WTC11 (cell line): ENCODE results near the gene TMEM198. TPM values are rescaled to one million over a fixed set of nuclear protein-coding genes. Genes with fewer than 3 reads are reported as not detected.

Experiments used
- ATAC-seq: fragments of 200-7000 bp; cut with Tn5 transposase; 2 replicates; pipeline ENCODE4 v1.10.0; 2021; ENCODE audit warnings: mild to moderate bottlenecking, moderate library complexity
- CTCF ChIA-PET: fragments of 300-600 bp; sonication (Branson Sonifier 250); formaldehyde crosslinking; loops from one replicate; lab custom pipeline; 2021; ENCODE audit warnings: antibody characterized with exemption; lab: Charles Lee
- POLR2A ChIA-PET: fragments of 350-600 bp; sonication (Branson Sonifier 250); formaldehyde crosslinking; loops from one replicate; lab custom pipeline; 2021; ENCODE audit warnings: antibody characterized with exemption; lab: Charles Lee
- DNase-seq: peaks from one replicate; pipeline ENCODE4 v3.0.0; 2021; ENCODE audit warnings: low spot score
- H3K27ac Mint-ChIP-seq: 2 replicates; pipeline ENCODE4 v1.8.0; 2021; ENCODE audit warnings: mixed read lengths
- H3K27me3 Mint-ChIP-seq: 2 replicates; pipeline ENCODE4 v1.8.0; 2021; ENCODE audit warnings: low read depth, mild to moderate bottlenecking, moderate library complexity, mixed read lengths
- H3K36me3 Mint-ChIP-seq: 2 replicates; pipeline ENCODE4 v1.8.0; 2021; ENCODE audit warnings: mixed read lengths
- H3K4me1 Mint-ChIP-seq: 2 replicates; pipeline ENCODE4 v1.8.0; 2022; ENCODE audit warnings: mixed read lengths
- H3K4me3 Mint-ChIP-seq: 2 replicates; pipeline ENCODE4 v1.8.0; 2021; ENCODE audit warnings: mild to moderate bottlenecking, moderate library complexity, mixed read lengths
- H3K9me3 Mint-ChIP-seq: 2 replicates; pipeline ENCODE4 v1.8.0; 2021; ENCODE audit warnings: mixed read lengths
- AFF4 ChIP-seq: sonication (generic); formaldehyde crosslinking; IDR thresholded peaks from 2 replicates; pipeline ENCODE4 v1.8.1; 2023; ENCODE audit warnings: mild to moderate bottlenecking, missing genetic modification reagents, borderline replicate concordance
- E2F4 ChIP-seq: sonication (generic); formaldehyde crosslinking; IDR thresholded peaks from 2 replicates; pipeline ENCODE4 v1.8.1; 2022; ENCODE audit warnings: low read depth, mild to moderate bottlenecking, moderate library complexity, missing genetic modification reagents, borderline replicate concordance
- ESRRA ChIP-seq: sonication (generic); formaldehyde crosslinking; IDR thresholded peaks from 2 replicates; pipeline ENCODE4 v1.8.1; 2022; ENCODE audit warnings: mild to moderate bottlenecking, missing genetic modification reagents, borderline replicate concordance
- FOXK1 ChIP-seq: sonication (generic); formaldehyde crosslinking; IDR thresholded peaks from 2 replicates; pipeline ENCODE4 v1.8.0; 2022; ENCODE audit warnings: mild to moderate bottlenecking, moderate library complexity, missing genetic modification reagents
- IRF2 ChIP-seq: sonication (generic); formaldehyde crosslinking; IDR thresholded peaks from 2 replicates; pipeline ENCODE4 v1.8.0; 2022; ENCODE audit warnings: low read depth, missing genetic modification reagents, borderline replicate concordance
- MLX ChIP-seq: sonication (generic); formaldehyde crosslinking; IDR thresholded peaks from 2 replicates; pipeline ENCODE4 v1.8.1; 2023; ENCODE audit warnings: mild to moderate bottlenecking, missing genetic modification reagents, moderate library complexity
- RELA ChIP-seq: sonication (generic); formaldehyde crosslinking; IDR thresholded peaks from 2 replicates; pipeline ENCODE4 v1.8.1; 2022; ENCODE audit warnings: missing genetic modification reagents, mild to moderate bottlenecking, borderline replicate concordance
- TEAD1 ChIP-seq: sonication (generic); formaldehyde crosslinking; IDR thresholded peaks from 2 replicates; pipeline ENCODE4 v1.8.0; 2022; ENCODE audit warnings: mild to moderate bottlenecking, missing genetic modification reagents
- ZBTB21 ChIP-seq: sonication (generic); formaldehyde crosslinking; IDR thresholded peaks from 2 replicates; pipeline ENCODE4 v1.8.1; 2023; ENCODE audit warnings: mild to moderate bottlenecking, missing genetic modification reagents, borderline replicate concordance
- ZMAT4 ChIP-seq: fragments of 250-450 bp; sonication (Bioruptor Pico); IDR thresholded peaks from 2 replicates; pipeline ENCODE4 v1.9.0; 2021; ENCODE audit warnings: mild to moderate bottlenecking
- ZNF263 ChIP-seq: sonication (generic); formaldehyde crosslinking; IDR thresholded peaks from 2 replicates; pipeline ENCODE4 v1.8.1; 2022; ENCODE audit warnings: low read depth, mild to moderate bottlenecking, moderate library complexity, missing genetic modification reagents
- ZNF396 ChIP-seq: fragments of 250-450 bp; sonication (Bioruptor Pico); IDR thresholded peaks from 2 replicates; pipeline ENCODE4 v1.8.0; 2021; ENCODE audit warnings: mild to moderate bottlenecking, moderate library complexity, borderline replicate concordance
- ZNF423 ChIP-seq: fragments of 250-450 bp; sonication (Bioruptor Pico); IDR thresholded peaks from 2 replicates; pipeline ENCODE4 v2.1.2; 2022; ENCODE audit warnings: mild to moderate bottlenecking, moderate library complexity
- ZNF532 ChIP-seq: fragments of 250-450 bp; sonication (Bioruptor Pico); IDR thresholded peaks from 2 replicates; pipeline ENCODE4 v1.9.0; 2021; ENCODE audit warnings: mild to moderate bottlenecking, borderline replicate concordance
- total RNA-seq: library from RNA; stranded (reverse); gene quantifications from 3 replicates; pipeline ENCODE4 v1.2.3, GENCODE V29; 2021
- TF ChIP-seq, protein P1 (sequence below): fragments of 250-450 bp; sonication (Bioruptor Pico); IDR thresholded peaks from 2 replicates; pipeline ENCODE4 v1.9.0; 2021; ENCODE audit warnings: moderate library complexity, mild to moderate bottlenecking, inconsistent platforms, borderline replicate concordance
- TF ChIP-seq, protein P2 (sequence below): sonication (generic); formaldehyde crosslinking; IDR thresholded peaks from 2 replicates; pipeline ENCODE4 v1.8.0; 2022; ENCODE audit warnings: mild to moderate bottlenecking, missing genetic modification reagents
- TF ChIP-seq, protein P3 (sequence below): sonication (generic); formaldehyde crosslinking; IDR thresholded peaks from 2 replicates; pipeline ENCODE4 v1.8.1; 2023; ENCODE audit warnings: mild to moderate bottlenecking, missing genetic modification reagents
- TF ChIP-seq, protein P4 (sequence below): sonication (generic); formaldehyde crosslinking; IDR thresholded peaks from 2 replicates; pipeline ENCODE4 v1.8.1; 2023; ENCODE audit warnings: mild to moderate bottlenecking, moderate library complexity, missing genetic modification reagents

TMEM198 gene
- total RNA-seq, 1 experiment from 2014 or later, result 7.1 TPM

- H3K27ac Mint-ChIP-seq, result no peak overlapping the region
- POLR2A ChIA-PET, result interaction anchor here (0.6 to 2.8 kb wide), 3 partner anchors 8 to 44 kb away, joined by 3 to 17 read pairs (median 14); partner anchors contain the start of genes OBSL1 and STK11IP
- CTCF ChIA-PET, result interaction anchor here (1.5 to 3.9 kb wide), 3 partner anchors 8 to 24 kb away, joined by 6 to 35 read pairs (median 15); no protein-coding TSS in a partner anchor
Observed at GRCh38 chr2:219553463-219553963, 9.7 kb downstream of the TMEM198 start.

More at GRCh38 chr2:219553463-219553963, 9.7 kb downstream of the TMEM198 start:
- Mint-ChIP-seq H3K4me1 (peaks cover 10% of the 10 kb centered on the region), H3K9me3 (no peaks in the 10 kb centered on the region), H3K27me3 (peaks cover 38% of the 10 kb centered on the region), H3K4me3 (peak overlapping the region; percentile 53), H3K36me3 (peaks cover 7% of the 10 kb centered on the region; the same call in 1 of the 2 replicates)
- no peak for DNase-seq
- no peak for ATAC-seq
- TF ChIP-seq ZNF396 (CRISPR knock-in tag) (no peak), IRF2 (no peak), ESRRA (CRISPR knock-in tag) (no peak), ZBTB21 (CRISPR knock-in tag) (no peak), E2F4 (no peak), AFF4 (CRISPR knock-in tag) (no peak), TEAD1 (no peak), MLX (CRISPR knock-in tag) (no peak), ZNF423 (CRISPR knock-in tag) (no peak), ZNF532 (no peak), FOXK1 (no peak), ZNF263 (no peak), RELA (CRISPR knock-in tag) (no peak), ZMAT4 (no peak)
- TF ChIP-seq, protein P1, sequence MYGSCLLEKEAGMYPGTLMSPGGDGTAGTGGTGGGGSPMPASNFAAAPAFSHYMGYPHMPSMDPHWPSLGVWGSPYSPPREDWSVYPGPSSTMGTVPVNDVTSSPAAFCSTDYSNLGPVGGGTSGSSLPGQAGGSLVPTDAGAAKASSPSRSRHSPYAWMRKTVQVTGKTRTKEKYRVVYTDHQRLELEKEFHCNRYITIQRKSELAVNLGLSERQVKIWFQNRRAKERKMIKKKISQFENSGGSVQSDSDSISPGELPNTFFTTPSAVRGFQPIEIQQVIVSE, result no peak
- TF ChIP-seq, protein P2, sequence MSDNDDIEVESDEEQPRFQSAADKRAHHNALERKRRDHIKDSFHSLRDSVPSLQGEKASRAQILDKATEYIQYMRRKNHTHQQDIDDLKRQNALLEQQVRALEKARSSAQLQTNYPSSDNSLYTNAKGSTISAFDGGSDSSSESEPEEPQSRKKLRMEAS (CRISPR knock-in tag), result no peak
- TF ChIP-seq, protein P3, sequence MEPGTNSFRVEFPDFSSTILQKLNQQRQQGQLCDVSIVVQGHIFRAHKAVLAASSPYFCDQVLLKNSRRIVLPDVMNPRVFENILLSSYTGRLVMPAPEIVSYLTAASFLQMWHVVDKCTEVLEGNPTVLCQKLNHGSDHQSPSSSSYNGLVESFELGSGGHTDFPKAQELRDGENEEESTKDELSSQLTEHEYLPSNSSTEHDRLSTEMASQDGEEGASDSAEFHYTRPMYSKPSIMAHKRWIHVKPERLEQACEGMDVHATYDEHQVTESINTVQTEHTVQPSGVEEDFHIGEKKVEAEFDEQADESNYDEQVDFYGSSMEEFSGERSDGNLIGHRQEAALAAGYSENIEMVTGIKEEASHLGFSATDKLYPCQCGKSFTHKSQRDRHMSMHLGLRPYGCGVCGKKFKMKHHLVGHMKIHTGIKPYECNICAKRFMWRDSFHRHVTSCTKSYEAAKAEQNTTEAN, result no peak
- TF ChIP-seq, protein P4, sequence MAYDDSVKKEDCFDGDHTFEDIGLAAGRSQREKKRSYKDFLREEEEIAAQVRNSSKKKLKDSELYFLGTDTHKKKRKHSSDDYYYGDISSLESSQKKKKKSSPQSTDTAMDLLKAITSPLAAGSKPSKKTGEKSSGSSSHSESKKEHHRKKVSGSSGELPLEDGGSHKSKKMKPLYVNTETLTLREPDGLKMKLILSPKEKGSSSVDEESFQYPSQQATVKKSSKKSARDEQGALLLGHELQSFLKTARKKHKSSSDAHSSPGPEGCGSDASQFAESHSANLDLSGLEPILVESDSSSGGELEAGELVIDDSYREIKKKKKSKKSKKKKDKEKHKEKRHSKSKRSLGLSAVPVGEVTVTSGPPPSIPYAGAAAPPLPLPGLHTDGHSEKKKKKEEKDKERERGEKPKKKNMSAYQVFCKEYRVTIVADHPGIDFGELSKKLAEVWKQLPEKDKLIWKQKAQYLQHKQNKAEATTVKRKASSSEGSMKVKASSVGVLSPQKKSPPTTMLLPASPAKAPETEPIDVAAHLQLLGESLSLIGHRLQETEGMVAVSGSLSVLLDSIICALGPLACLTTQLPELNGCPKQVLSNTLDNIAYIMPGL, result no peak
